HG03060 (cell line): ENCODE data around the gene CRACDL.

Experiments used
- ATAC-seq: cut with Tn5 transposase; IDR thresholded peaks from one replicate; pipeline ENCODE4 v1.9.1; 2021; ENCODE audit warnings: low read depth, moderate number of reproducible peaks; ENCODE audit not compliant: unreplicated experiment

CRACDL gene

GRCh38 chr2:98935777-98936352, at the start of gene CRACDL:
Gene CRACDL, minus strand, starts transcription at chr2:98936225. Its CDS starts 89,425 bp downstream, at chr2:98846800.
- ATAC-seq = no peak

GRCh38 chr2:98975611-98976010, 39.6 kb upstream of the CRACDL start:
- no peak for ATAC-seq

GRCh38 chr2:98972582-98973167, 36.6 kb upstream of the CRACDL start:
- no peak for ATAC-seq

- no peak for ATAC-seq
Observed at GRCh38 chr2:98959810-98960507, 23.9 kb upstream of the CRACDL start.

GRCh38 chr2:98952966-98953365, 16.9 kb upstream of the CRACDL start:
- ATAC-seq = no peak

GRCh38 chr2:98948956-98949739, 13.1 kb upstream of the CRACDL start:
- ATAC-seq = no peak

- ATAC-seq = no peak
Observed at GRCh38 chr2:98947554-98947953, 11.5 kb upstream of the CRACDL start.

- ATAC-seq = no peak
Observed at GRCh38 chr2:98946855-98947254, 10.8 kb upstream of the CRACDL start.

GRCh38 chr2:98944775-98945174, 8.8 kb upstream of the CRACDL start:
- ATAC-seq = no peak

GRCh38 chr2:98940102-98940501, 4.1 kb upstream of the CRACDL start:
- ATAC-seq = no peak

- no peak for ATAC-seq
Observed at GRCh38 chr2:98937906-98938305, 1.9 kb upstream of the CRACDL start.

GRCh38 chr2:98936353-98937351, 627 bp upstream of the CRACDL start:
- no peak for ATAC-seq

- no peak for ATAC-seq
Observed at GRCh38 chr2:98935111-98935770, 784 bp downstream of the CRACDL start.

- ATAC-seq = no peak
Observed at GRCh38 chr2:98932778-98933343, 3.2 kb downstream of the CRACDL start.

GRCh38 chr2:98932164-98932563, 3.9 kb downstream of the CRACDL start:
- no peak for ATAC-seq

GRCh38 chr2:98931596-98931995, 4.4 kb downstream of the CRACDL start:
- no peak for ATAC-seq

- no peak for ATAC-seq
Observed at GRCh38 chr2:98929920-98930319, 6.1 kb downstream of the CRACDL start.

- ATAC-seq = no peak
Observed at GRCh38 chr2:98928242-98928641, 7.8 kb downstream of the CRACDL start.

- ATAC-seq = no peak
Observed at GRCh38 chr2:98927027-98927426, 9.0 kb downstream of the CRACDL start.
